Activated CD4-positive, alpha-beta T cell treated with anti-CD3 and anti-CD28 coated beads for 36 hours (primary cell): ENCODE results near the gene DDR1. TPM values are rescaled to one million over a fixed set of nuclear protein-coding genes. Genes with fewer than 3 reads are reported as not detected.

Source experiments
- ATAC-seq: fragments of 200-7000 bp; cut with Tn5 transposase; one replicate; pipeline ENCODE4 v1.10.0; 2021; ENCODE audit warnings: mild to moderate bottlenecking, moderate library complexity
- CTCF ChIA-PET: fragments of 350-600 bp; sonication (Branson Sonifier 250); formaldehyde crosslinking; loops from one replicate; lab custom pipeline; 2021; ENCODE audit warnings: antibody characterized with exemption; lab: Charles Lee
- POLR2A ChIA-PET: fragments of 350-600 bp; sonication (Branson Sonifier 250); formaldehyde crosslinking; loops from one replicate; lab custom pipeline; 2021; ENCODE audit warnings: antibody characterized with exemption, inconsistent platforms; lab: Charles Lee
- DNase-seq: peaks from one replicate; pipeline ENCODE4 v3.0.0-alpha.2; 2020
- H3K27ac Mint-ChIP-seq: one replicate; pipeline ENCODE4 v1.8.0; 2021; ENCODE audit warnings: mixed read lengths
- H3K27me3 Mint-ChIP-seq: one replicate; pipeline ENCODE4 v1.8.0; 2021; ENCODE audit warnings: mixed read lengths
- H3K36me3 Mint-ChIP-seq: one replicate; pipeline ENCODE4 v1.8.0; 2021; ENCODE audit warnings: low read depth, mixed read lengths
- H3K4me1 Mint-ChIP-seq: one replicate; pipeline ENCODE4 v1.8.0; 2021; ENCODE audit warnings: mixed read lengths
- H3K4me3 Mint-ChIP-seq: one replicate; pipeline ENCODE4 v1.8.0; 2021; ENCODE audit warnings: mild to moderate bottlenecking, moderate library complexity, mixed read lengths
- H3K9me3 Mint-ChIP-seq: one replicate; pipeline ENCODE4 v1.8.0; 2021; ENCODE audit warnings: low read depth, mixed read lengths
- intact Hi-C, 2 experiments: fragments of 100-400 bp; cut with DNase I in 1 of 2; cut with micrococcal nuclease in 1 of 2; formaldehyde crosslinking; loops; one replicate each; pipeline versions ENCODE4 v1.14.2 to v1.15.1; 2022 to 2024; cut with DNase I, micrococcal nuclease
- total RNA-seq, 2 experiments: library from RNA; stranded (reverse); gene quantifications; one replicate each; pipeline ENCODE4 v1.2.3, GENCODE V29; 2021

The DDR1 gene
- total RNA-seq, 2 experiments from 2014 or later: 9.5 to 12.6 TPM

DNA sequence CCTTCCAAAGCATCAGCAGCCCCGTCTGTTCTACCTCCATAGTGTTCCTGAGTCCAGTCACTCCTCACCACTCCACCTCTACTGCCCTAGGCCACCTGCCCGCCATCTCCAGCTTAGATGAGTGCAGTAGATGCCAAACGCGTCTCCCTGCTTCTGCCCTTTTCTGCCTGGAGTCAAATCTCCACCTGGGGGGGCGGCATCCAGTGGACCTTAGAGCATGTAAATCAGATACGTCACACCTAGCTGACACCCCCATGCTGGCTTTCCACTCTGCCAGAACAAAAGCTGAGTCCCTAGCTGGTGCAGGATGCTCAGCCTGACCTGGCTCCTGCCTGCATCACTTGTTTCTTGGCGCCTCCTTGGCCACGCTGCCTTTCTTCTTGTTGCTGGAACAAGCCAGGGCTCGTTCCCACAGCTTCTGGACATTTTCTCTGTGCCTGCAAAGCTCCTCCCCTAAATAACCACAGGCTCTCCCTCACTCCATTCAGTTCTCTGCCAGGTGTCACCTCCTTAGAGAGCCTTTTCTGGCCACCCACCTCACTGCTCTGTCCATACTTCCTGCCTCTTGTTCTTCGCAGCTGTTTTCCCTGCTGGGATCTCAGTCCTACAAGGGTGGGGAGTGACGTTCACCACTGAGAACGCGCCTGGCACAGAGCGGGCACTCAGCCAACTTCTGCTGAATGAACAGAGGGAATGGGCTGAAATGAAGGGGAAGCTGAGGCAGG lies 5.8 kb downstream of the DDR1 start:
- POLR2A ChIA-PET: no interaction called here
- H3K27ac Mint-ChIP-seq: no peak overlapping the region
- peaks cover 5% of the 10 kb centered on the region for H3K36me3 Mint-ChIP-seq
- intact Hi-C loops: no loop called here
- peaks cover 16% of the 10 kb centered on the region for H3K4me1 Mint-ChIP-seq
- H3K4me3 Mint-ChIP-seq: no peak overlapping the region
- no peak for DNase-seq
- no peaks in the 10 kb centered on the region for H3K27me3 Mint-ChIP-seq
- H3K9me3 Mint-ChIP-seq: no peaks in the 10 kb centered on the region
- CTCF ChIA-PET: interaction anchor here (0.6 to 1.6 kb wide), 6 partner anchors 23 to 208 kb away, joined by 3 to 7 read pairs (median 4); no protein-coding TSS in a partner anchor
- no peak for ATAC-seq

DNA sequence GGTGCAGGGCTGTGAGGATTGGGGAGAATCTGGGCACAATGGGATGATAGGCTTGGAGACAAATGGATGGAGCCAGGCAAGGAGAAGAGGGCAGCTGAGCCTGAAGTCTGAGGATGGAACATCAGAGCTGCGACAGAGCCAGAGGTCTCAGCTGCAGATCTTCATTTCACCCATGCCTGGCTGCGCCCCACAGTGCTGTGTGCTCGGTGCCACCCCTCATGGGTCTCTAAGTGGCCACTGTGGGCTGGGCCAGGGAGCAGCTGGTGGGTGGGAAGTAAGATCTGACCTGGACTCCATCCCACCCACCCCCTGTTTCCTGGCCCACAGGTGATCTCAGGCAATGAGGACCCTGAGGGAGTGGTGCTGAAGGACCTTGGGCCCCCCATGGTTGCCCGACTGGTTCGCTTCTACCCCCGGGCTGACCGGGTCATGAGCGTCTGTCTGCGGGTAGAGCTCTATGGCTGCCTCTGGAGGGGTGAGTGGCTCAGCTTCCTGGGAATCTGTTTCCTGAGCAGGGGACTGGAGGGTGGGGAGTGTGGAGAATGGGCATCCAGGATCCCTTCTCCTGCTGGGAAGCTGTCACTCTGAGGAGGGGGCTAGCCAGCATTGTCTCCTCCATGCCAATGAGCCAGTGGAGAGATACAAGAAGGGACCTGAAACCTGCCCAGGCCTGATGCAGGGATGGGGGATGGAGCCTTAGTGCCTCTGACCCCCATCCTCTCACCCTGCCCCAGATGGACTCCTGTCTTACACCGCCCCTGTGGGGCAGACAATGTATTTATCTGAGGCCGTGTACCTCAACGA lies 6.5 kb downstream of the DDR1 start:
- Mint-ChIP-seq H3K36me3 (peaks cover 5% of the 10 kb centered on the region), H3K27me3 (no peaks in the 10 kb centered on the region), H3K4me3 (no peak overlapping the region), H3K4me1 (peaks cover 8% of the 10 kb centered on the region), H3K9me3 (no peaks in the 10 kb centered on the region), H3K27ac (no peak overlapping the region)
- ATAC-seq (no peak), DNase-seq (no peak)
- POLR2A ChIA-PET: no interaction called here
- intact Hi-C loops: no loop called here
- CTCF ChIA-PET: interaction anchor here (0.9 to 1.6 kb wide), 2 partner anchors 197 to 209 kb away, joined by 3 to 7 read pairs; no protein-coding TSS in a partner anchor

DNA sequence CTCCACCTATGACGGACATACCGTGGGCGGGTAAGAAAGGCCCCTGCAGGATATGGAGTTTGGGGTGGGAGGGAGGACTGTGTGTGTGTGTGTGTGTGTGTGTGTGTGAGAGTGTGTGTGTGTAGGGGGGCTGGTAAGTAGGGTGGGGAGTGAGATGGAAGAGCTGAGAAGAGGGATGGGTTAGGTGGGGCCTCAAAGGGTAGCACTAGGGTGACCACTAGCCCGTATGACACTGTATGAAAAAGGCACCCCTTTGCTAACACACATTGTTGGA lies 7.1 kb downstream of the DDR1 start:
- peaks cover 2% of the 10 kb centered on the region for H3K4me1 Mint-ChIP-seq
- DNase-seq (no peak), ATAC-seq (no peak)
- CTCF ChIA-PET: interaction anchor here (1.6 kb wide), 1 partner anchor 196 kb away, joined by 7 read pairs; no protein-coding TSS in a partner anchor
- no peaks in the 10 kb centered on the region for H3K9me3 Mint-ChIP-seq
- intact Hi-C loops: no loop called here
- H3K27me3 Mint-ChIP-seq: no peaks in the 10 kb centered on the region
- H3K36me3 Mint-ChIP-seq: peaks cover 5% of the 10 kb centered on the region
- POLR2A ChIA-PET: no interaction called here
- H3K27ac Mint-ChIP-seq: no peak overlapping the region
- H3K4me3 Mint-ChIP-seq: no peak overlapping the region

DNA sequence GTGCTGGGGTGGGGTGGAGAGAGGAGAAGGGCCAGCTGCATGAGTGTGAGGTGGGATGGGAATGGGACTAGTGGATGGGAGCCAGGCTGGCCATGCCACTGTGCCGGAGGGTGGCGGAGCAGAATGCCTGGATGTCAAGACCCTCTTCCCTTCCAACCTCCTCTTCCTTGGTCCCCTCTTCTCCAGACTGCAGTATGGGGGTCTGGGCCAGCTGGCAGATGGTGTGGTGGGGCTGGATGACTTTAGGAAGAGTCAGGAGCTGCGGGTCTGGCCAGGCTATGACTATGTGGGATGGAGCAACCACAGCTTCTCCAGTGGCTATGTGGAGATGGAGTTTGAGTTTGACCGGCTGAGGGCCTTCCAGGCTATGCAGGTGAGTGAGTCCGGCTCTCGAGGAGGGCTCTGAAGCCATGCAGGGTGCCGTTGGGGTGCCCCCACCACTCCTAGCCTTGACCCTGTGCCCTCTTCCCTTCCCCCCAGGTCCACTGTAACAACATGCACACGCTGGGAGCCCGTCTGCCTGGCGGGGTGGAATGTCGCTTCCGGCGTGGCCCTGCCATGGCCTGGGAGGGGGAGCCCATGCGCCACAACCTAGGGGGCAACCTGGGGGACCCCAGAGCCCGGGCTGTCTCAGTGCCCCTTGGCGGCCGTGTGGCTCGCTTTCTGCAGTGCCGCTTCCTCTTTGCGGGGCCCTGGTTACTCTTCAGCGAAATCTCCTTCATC lies 7.7 kb downstream of the DDR1 start:
- Mint-ChIP-seq H3K36me3 (peaks cover 5% of the 10 kb centered on the region), H3K9me3 (no peaks in the 10 kb centered on the region), H3K27me3 (no peaks in the 10 kb centered on the region), H3K4me1 (no peaks in the 10 kb centered on the region), H3K27ac (no peak overlapping the region), H3K4me3 (no peak overlapping the region)
- ATAC-seq (no peak), DNase-seq (no peak)
- intact Hi-C loops: no loop called here
- CTCF ChIA-PET: no interaction called here
- POLR2A ChIA-PET: no interaction called here

DNA sequence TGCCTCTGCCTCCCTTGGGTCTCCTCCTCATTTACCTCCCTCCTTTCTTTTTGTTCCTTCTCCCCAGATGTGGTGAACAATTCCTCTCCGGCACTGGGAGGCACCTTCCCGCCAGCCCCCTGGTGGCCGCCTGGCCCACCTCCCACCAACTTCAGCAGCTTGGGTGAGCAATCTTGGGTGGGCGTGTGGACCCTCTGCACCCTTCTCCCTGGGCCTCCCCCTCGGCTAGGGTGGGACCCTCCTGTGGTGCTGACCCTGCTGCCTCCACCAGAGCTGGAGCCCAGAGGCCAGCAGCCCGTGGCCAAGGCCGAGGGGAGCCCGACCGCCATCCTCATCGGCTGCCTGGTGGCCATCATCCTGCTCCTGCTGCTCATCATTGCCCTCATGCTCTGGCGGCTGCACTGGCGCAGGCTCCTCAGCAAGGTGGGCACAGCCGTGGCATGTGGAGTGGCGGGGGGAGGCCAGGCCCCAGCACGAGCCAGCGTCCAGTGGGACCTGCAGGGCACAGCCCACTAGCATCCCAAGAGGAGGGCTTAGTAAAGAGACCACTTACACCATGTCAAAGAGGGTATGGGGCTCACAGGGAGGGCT lies 8.8 kb downstream of the DDR1 start:
- intact Hi-C loops: no loop called here
- H3K9me3 Mint-ChIP-seq: no peaks in the 10 kb centered on the region
- H3K4me3 Mint-ChIP-seq: no peak overlapping the region
- H3K36me3 Mint-ChIP-seq: peaks cover 5% of the 10 kb centered on the region
- ChIA-PET POLR2A (no interaction called here), CTCF (interaction anchor here (0.7 kb wide), 1 partner anchor 45 kb away, joined by 3 read pairs; no protein-coding TSS in a partner anchor)
- no peaks in the 10 kb centered on the region for H3K27me3 Mint-ChIP-seq
- no peak for DNase-seq
- H3K27ac Mint-ChIP-seq: no peak overlapping the region
- ATAC-seq: no peak
- no peaks in the 10 kb centered on the region for H3K4me1 Mint-ChIP-seq

DNA sequence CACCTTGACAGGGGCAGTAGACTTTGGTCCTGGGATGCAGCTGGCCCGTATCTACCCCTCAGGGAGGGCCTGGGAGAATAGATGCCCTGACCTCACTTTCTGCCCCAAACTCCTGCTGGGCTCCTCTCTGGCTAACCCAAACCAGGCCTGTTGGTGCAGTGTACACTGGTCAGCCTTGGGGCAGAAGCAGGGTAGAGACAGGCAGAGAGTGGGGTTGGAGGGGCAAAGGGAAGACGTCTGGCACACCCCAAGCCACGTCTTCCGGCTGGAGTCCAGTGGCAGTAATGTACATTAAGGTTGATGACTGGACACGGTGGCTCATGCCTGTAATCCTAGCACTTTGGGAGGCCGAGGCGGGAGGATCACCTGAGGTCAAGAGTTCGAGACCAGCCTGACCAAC lies 9.3 kb downstream of the DDR1 start:
- H3K9me3 Mint-ChIP-seq: no peaks in the 10 kb centered on the region
- ATAC-seq (no peak), DNase-seq (no peak)
- no peak overlapping the region for H3K27ac Mint-ChIP-seq
- CTCF ChIA-PET: interaction anchor here (0.6 kb wide), 1 partner anchor 176 kb away, joined by 3 read pairs; no protein-coding TSS in a partner anchor
- H3K36me3 Mint-ChIP-seq: peaks cover 5% of the 10 kb centered on the region
- POLR2A ChIA-PET: no interaction called here
- intact Hi-C loops: no loop called here
- H3K4me1 Mint-ChIP-seq: no peaks in the 10 kb centered on the region
- H3K27me3 Mint-ChIP-seq: no peaks in the 10 kb centered on the region
- no peak overlapping the region for H3K4me3 Mint-ChIP-seq

DNA sequence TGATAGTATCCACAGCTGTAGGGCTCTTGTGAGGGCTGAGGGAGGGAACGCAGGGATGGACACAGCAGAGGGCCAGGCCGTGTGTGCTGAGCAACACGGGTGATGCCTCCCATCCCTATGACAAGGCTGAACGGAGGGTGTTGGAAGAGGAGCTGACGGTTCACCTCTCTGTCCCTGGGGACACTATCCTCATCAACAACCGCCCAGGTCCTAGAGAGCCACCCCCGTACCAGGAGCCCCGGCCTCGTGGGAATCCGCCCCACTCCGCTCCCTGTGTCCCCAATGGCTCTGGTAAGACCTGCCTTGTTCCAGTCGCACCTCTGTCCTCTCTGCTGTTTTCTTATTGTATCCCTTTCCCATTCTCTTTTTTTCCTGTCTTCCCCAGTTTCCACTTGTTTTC lies 10.1 kb downstream of the DDR1 start:
- Mint-ChIP-seq H3K27me3 (no peaks in the 10 kb centered on the region), H3K27ac (no peak overlapping the region), H3K4me3 (no peak overlapping the region), H3K4me1 (no peaks in the 10 kb centered on the region), H3K9me3 (no peaks in the 10 kb centered on the region), H3K36me3 (peaks cover 5% of the 10 kb centered on the region)
- ChIA-PET CTCF (no interaction called here), POLR2A (interaction anchor here (0.6 kb wide), 1 partner anchor 680 kb away, joined by 8 read pairs; no protein-coding TSS in a partner anchor)
- no peak for ATAC-seq
- intact Hi-C loops: no loop called here
- no peak for DNase-seq

DNA sequence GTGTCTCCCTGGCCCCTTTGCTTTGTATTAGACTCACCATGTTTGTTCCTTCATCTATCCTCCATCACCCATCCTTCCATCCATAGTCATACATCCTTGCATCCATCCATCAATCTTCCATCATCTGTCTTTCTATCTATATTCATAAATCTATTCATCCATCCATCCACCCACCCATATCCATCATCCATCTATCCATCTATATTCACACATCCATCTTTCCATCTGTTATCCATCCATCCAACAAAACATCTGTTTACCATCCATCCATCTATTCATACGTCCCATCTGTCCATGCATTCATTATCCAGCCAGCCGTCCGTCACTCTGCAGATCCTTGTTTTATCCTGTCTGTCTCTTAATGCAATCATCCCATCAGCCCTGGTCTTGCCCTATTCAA lies 10.6 kb downstream of the DDR1 start:
- Mint-ChIP-seq H3K4me1 (no peaks in the 10 kb centered on the region), H3K27me3 (no peaks in the 10 kb centered on the region), H3K9me3 (no peaks in the 10 kb centered on the region), H3K36me3 (peaks cover 5% of the 10 kb centered on the region), H3K27ac (no peak overlapping the region), H3K4me3 (no peak overlapping the region)
- POLR2A ChIA-PET: interaction anchor here (1.2 kb wide), 1 partner anchor 13 kb away, joined by 3 read pairs; no protein-coding TSS in a partner anchor
- intact Hi-C loops: no loop called here
- CTCF ChIA-PET: interaction anchor here (1.5 kb wide), 1 partner anchor 65 kb away, joined by 3 read pairs; no protein-coding TSS in a partner anchor
- no peak for ATAC-seq
- no peak for DNase-seq

DNA sequence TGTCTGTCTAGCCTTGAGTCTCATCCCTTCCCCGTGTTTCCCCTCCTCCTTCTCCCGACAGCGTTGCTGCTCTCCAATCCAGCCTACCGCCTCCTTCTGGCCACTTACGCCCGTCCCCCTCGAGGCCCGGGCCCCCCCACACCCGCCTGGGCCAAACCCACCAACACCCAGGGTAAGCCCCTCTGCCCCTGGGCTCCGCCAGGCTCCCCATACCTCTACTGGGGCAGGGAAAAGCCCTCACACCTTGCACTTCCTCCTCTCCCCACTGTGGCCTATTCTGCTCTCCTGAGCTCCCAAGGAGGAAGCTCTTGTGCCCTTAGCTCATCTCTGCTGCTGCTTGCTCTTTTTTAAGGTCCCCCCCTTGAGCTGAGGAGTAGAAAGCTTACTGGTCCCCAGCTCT lies 11.0 kb downstream of the DDR1 start:
- ChIA-PET POLR2A (interaction anchor here (1.2 kb wide), 1 partner anchor 13 kb away, joined by 3 read pairs; no protein-coding TSS in a partner anchor), CTCF (interaction anchor here (0.7 to 1.5 kb wide), 2 partner anchors 9 to 65 kb away, joined by 3 read pairs; no protein-coding TSS in a partner anchor)
- Mint-ChIP-seq H3K4me1 (no peaks in the 10 kb centered on the region), H3K27ac (no peak overlapping the region), H3K4me3 (no peak overlapping the region), H3K36me3 (peaks cover 8% of the 10 kb centered on the region), H3K27me3 (no peaks in the 10 kb centered on the region), H3K9me3 (no peaks in the 10 kb centered on the region)
- intact Hi-C loops: no loop called here
- no peak for DNase-seq
- no peak for ATAC-seq

DNA sequence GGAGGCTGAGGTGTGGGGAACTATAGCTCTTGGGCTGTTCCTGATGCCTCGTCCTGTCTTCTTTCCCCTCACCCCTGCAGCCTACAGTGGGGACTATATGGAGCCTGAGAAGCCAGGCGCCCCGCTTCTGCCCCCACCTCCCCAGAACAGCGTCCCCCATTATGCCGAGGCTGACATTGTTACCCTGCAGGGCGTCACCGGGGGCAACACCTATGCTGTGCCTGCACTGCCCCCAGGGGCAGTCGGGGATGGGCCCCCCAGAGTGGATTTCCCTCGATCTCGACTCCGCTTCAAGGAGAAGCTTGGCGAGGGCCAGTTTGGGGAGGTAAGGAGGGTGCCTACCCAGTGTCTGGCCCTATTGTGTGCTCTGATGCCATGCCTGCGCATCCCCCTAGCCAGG lies 12.2 kb downstream of the DDR1 start:
- no peak for ATAC-seq
- Mint-ChIP-seq H3K9me3 (no peaks in the 10 kb centered on the region), H3K4me1 (peaks cover 3% of the 10 kb centered on the region), H3K27me3 (no peaks in the 10 kb centered on the region), H3K36me3 (peaks cover 8% of the 10 kb centered on the region), H3K27ac (no peak overlapping the region), H3K4me3 (no peak overlapping the region)
- ChIA-PET CTCF (interaction anchor here (1.5 kb wide), 1 partner anchor 66 kb away, joined by 3 read pairs; no protein-coding TSS in a partner anchor), POLR2A (interaction anchor here (0.5 kb wide), 1 partner anchor 10 kb away, joined by 10 read pairs; no protein-coding TSS in a partner anchor)
- no peak for DNase-seq
- intact Hi-C loops: no loop called here

DNA sequence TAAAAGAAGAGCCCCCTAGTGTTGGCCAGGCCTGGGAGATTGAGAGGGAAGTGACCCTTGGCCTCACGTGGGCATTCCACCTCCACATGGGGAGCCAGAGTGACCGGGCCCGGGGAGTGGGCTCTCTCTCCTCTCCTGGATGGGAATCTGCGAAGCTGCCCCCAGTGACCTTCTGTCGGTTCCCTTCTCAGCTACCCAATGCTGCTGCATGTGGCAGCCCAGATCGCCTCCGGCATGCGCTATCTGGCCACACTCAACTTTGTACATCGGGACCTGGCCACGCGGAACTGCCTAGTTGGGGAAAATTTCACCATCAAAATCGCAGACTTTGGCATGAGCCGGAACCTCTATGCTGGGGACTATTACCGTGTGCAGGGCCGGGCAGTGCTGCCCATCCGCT lies 13.6 kb downstream of the DDR1 start:
- H3K4me3 Mint-ChIP-seq: no peak overlapping the region
- H3K4me1 Mint-ChIP-seq: peaks cover 3% of the 10 kb centered on the region
- ChIA-PET POLR2A (no interaction called here), CTCF (no interaction called here)
- H3K27me3 Mint-ChIP-seq: no peaks in the 10 kb centered on the region
- H3K36me3 Mint-ChIP-seq: peaks cover 8% of the 10 kb centered on the region
- no peaks in the 10 kb centered on the region for H3K9me3 Mint-ChIP-seq
- intact Hi-C loops: no loop called here
- ATAC-seq: no peak
- H3K27ac Mint-ChIP-seq: no peak overlapping the region
- no peak for DNase-seq
